Measurements from ENCODE around the gene SEMA5A.

- TF ChIP-seq POLR2A (IDR thresholded peaks at IDR 0.05; ENCODE audit: low read length): no peak
- no peak for TF ChIP-seq GATA1 (IDR thresholded peaks at IDR 0.05; ENCODE audit: low read depth, low read length)
These were observed 474.8 kb downstream of the SEMA5A start for GRCh38 chr5:9071074-9071473.

All from erythroblast (primary cell).